Nephron progenitor cell (in vitro differentiated cells): Measurements from ENCODE around the gene ACKR3.

ENCODE experiments used
- DNase-seq: peaks from one replicate; pipeline ENCODE4 v3.0.0; 2021
- H3K27ac Mint-ChIP-seq: 2 replicates; pipeline ENCODE4 v1.8.0; 2021; ENCODE audit warnings: mild to moderate bottlenecking, moderate library complexity, mixed read lengths
- H3K27me3 Mint-ChIP-seq: 2 replicates; pipeline ENCODE4 v1.8.0; 2021; ENCODE audit warnings: mild to moderate bottlenecking, low read depth, mixed read lengths; ENCODE audit not compliant: poor library complexity
- H3K36me3 Mint-ChIP-seq: 2 replicates; pipeline ENCODE4 v1.8.0; 2021; ENCODE audit warnings: low read depth, mixed read lengths
- H3K4me1 Mint-ChIP-seq: 2 replicates; pipeline ENCODE4 v1.8.0; 2021; ENCODE audit warnings: mixed read lengths
- H3K4me3 Mint-ChIP-seq: 2 replicates; pipeline ENCODE4 v1.8.0; 2021; ENCODE audit warnings: mild to moderate bottlenecking, moderate library complexity, mixed read lengths
- H3K9me3 Mint-ChIP-seq: 2 replicates; pipeline ENCODE4 v1.8.0; 2021; ENCODE audit warnings: mild to moderate bottlenecking, moderate library complexity, mixed read lengths
- CTCF ChIP-seq: fragments of 200-600 bp; sonication (generic); IDR thresholded peaks from 2 replicates; pipeline ENCODE4 v1.5.0; 2021; ENCODE audit warnings: antibody characterized with exemption

Gene ACKR3

GRCh38 chr2:236527159-236527630, 42.4 kb upstream of the ACKR3 start:
- H3K36me3 Mint-ChIP-seq, result peaks cover 4% of the 10 kb centered on the region
- peaks cover 29% of the 10 kb centered on the region for H3K9me3 Mint-ChIP-seq
- H3K27ac Mint-ChIP-seq, result peak overlapping the region; percentile 56
- no peak overlapping the region for H3K4me3 Mint-ChIP-seq
- H3K4me1 Mint-ChIP-seq, result peaks cover 40% of the 10 kb centered on the region
- TF ChIP-seq CTCF, result no peak
- no peak for DNase-seq
- H3K27me3 Mint-ChIP-seq, result peaks cover 45% of the 10 kb centered on the region

- H3K9me3 Mint-ChIP-seq, result peaks cover 22% of the 10 kb centered on the region
- H3K36me3 Mint-ChIP-seq, result no peaks in the 10 kb centered on the region
- peaks cover 39% of the 10 kb centered on the region for H3K27me3 Mint-ChIP-seq
- peaks cover 40% of the 10 kb centered on the region for H3K4me1 Mint-ChIP-seq
- DNase-seq, result no peak
- TF ChIP-seq CTCF, result no peak
- no peak overlapping the region for H3K27ac Mint-ChIP-seq
- H3K4me3 Mint-ChIP-seq, result no peak overlapping the region
These were observed 40.0 kb upstream of the ACKR3 start for GRCh38 chr2:236529606-236530005.

GRCh38 chr2:236530512-236530911, 39.1 kb upstream of the ACKR3 start:
- H3K4me3 Mint-ChIP-seq, result no peak overlapping the region

GRCh38 chr2:236531195-236531594, 38.4 kb upstream of the ACKR3 start:
- no peak for DNase-seq
- Mint-ChIP-seq H3K27me3 (peaks cover 39% of the 10 kb centered on the region), H3K4me3 (no peak overlapping the region), H3K27ac (no peak overlapping the region), H3K36me3 (no peaks in the 10 kb centered on the region), H3K4me1 (peaks cover 49% of the 10 kb centered on the region), H3K9me3 (peaks cover 13% of the 10 kb centered on the region)
- no peak for TF ChIP-seq CTCF

More at GRCh38 chr2:236530512-236530911, 39.1 kb upstream of the ACKR3 start:
- no peaks in the 10 kb centered on the region for H3K36me3 Mint-ChIP-seq
- no peak for DNase-seq
- H3K27ac Mint-ChIP-seq, result no peak overlapping the region
- H3K9me3 Mint-ChIP-seq, result peaks cover 15% of the 10 kb centered on the region
- H3K27me3 Mint-ChIP-seq, result peaks cover 41% of the 10 kb centered on the region
- H3K4me1 Mint-ChIP-seq, result peaks cover 46% of the 10 kb centered on the region
- no peak for TF ChIP-seq CTCF

GRCh38 chr2:236531996-236532395, 37.6 kb upstream of the ACKR3 start:
- no peak for DNase-seq
- H3K36me3 Mint-ChIP-seq, result no peaks in the 10 kb centered on the region
- TF ChIP-seq CTCF, result no peak
- peaks cover 36% of the 10 kb centered on the region for H3K27me3 Mint-ChIP-seq
- peaks cover 8% of the 10 kb centered on the region for H3K9me3 Mint-ChIP-seq
- H3K4me1 Mint-ChIP-seq, result peaks cover 42% of the 10 kb centered on the region
- no peak overlapping the region for H3K27ac Mint-ChIP-seq
- H3K4me3 Mint-ChIP-seq, result no peak overlapping the region

GRCh38 chr2:236533343-236533742, 36.3 kb upstream of the ACKR3 start:
- no peak for DNase-seq
- no peak overlapping the region for H3K27ac Mint-ChIP-seq
- no peak overlapping the region for H3K4me3 Mint-ChIP-seq
- no peak for TF ChIP-seq CTCF
- peaks cover 28% of the 10 kb centered on the region for H3K4me1 Mint-ChIP-seq
- H3K9me3 Mint-ChIP-seq, result peaks cover 8% of the 10 kb centered on the region
- H3K27me3 Mint-ChIP-seq, result peaks cover 39% of the 10 kb centered on the region
- H3K36me3 Mint-ChIP-seq, result no peaks in the 10 kb centered on the region
